HCT116 (cell line): ENCODE results near the gene RPL27. TPM values are rescaled to one million over a fixed set of nuclear protein-coding genes. Genes with fewer than 3 reads are reported as not detected.

ENCODE experiments used
- ATAC-seq: fragments of 200-7000 bp; cut with Tn5 transposase; 2 replicates; pipeline ENCODE4 v1.9.1; 2020; ENCODE audit warnings: mild to moderate bottlenecking, moderate library complexity
- BruUV-seq: library from RNA; stranded (reverse); fragments of 400-500 nt; replicated peaks from 2 replicates; lab custom pipeline; 2021; lab: Mats Ljungman, UMichigan
- CTCF ChIA-PET: fragments of 300-600 bp; sonication (Branson Sonifier 250); formaldehyde crosslinking; loops from one replicate; lab custom pipeline; 2021; ENCODE audit warnings: antibody characterized with exemption; lab: Charles Lee
- POLR2A ChIA-PET: fragments of 300-600, 350-600 bp; sonication (Branson Sonifier 250); formaldehyde crosslinking; loops from one replicate; lab custom pipeline; 2021; ENCODE audit warnings: antibody characterized with exemption; lab: Charles Lee
- RAD21 ChIA-PET, 2 experiments: fragments of 300-600 bp; sonication (Branson Sonifier 250); formaldehyde crosslinking; loops; one replicate each; lab custom pipeline; 2023; ENCODE audit warnings: low total read pairs in 2 of 2; ENCODE audit not compliant: uncharacterized antibody in 2 of 2, unreplicated experiment in 2 of 2, low non-redundant PET in 1 of 2; lab: Charles Lee
- DNase-seq: peaks from one replicate; pipeline ENCODE4 v3.0.0-alpha.2; 2010; ENCODE audit warnings: low read depth, low spot score
- H2AFZ ChIP-seq: fragments of 200-600 bp; shearing (Covaris generic), sonication (generic); 2 replicates; pipeline ENCODE4 v1.6.1; 2017; ENCODE audit warnings: low read depth, mixed run types, mixed read lengths, antibody characterized with exemption, low read length; ENCODE audit not compliant: poor library complexity, severe bottlenecking
- H3K27ac ChIP-seq: 2 replicates; pipeline ENCODE4 v1.5.1; 2012; ENCODE audit warnings: low read depth, low read length
- H3K27me3 ChIP-seq: fragments of 200-600 bp; sonication (generic); 2 replicates; pipeline ENCODE4 v1.6.1; 2016; ENCODE audit warnings: mixed run types, low read length, mixed read lengths; ENCODE audit not compliant: insufficient read depth
- H3K36me3 ChIP-seq, 2 experiments: fragments of 200-500 bp in 1 of 2; fragments of 200-600 bp in 1 of 2; sonication (Bioruptor generic) in 1 of 2; sonication (generic) in 1 of 2; 2 replicates each; pipeline versions ENCODE4 v1.5.1 to v1.6.1; 2014 to 2016; ENCODE audit warnings: low read length in 2 of 2, inconsistent platforms in 1 of 2, mixed read lengths in 1 of 2, mixed run types in 1 of 2; ENCODE audit not compliant: insufficient read depth in 2 of 2, control insufficient read depth in 1 of 2
- H3K4me1 ChIP-seq, 2 experiments: fragments of 200-600 bp in 1 of 2; sonication (generic) in 1 of 2; 2 replicates each; pipeline versions ENCODE4 v1.5.1 to v1.6.1; 2012 to 2017; ENCODE audit warnings: low read length in 2 of 2, inconsistent platforms in 1 of 2, mild to moderate bottlenecking in 1 of 2, mixed read lengths in 1 of 2, mixed run types in 1 of 2, moderate library complexity in 1 of 2; ENCODE audit not compliant: insufficient read depth in 2 of 2, control insufficient read depth in 1 of 2
- H3K4me2 ChIP-seq: fragments of 200-600 bp; sonication (generic); 2 replicates; pipeline ENCODE4 v1.6.1; 2017; ENCODE audit warnings: mixed run types, low read length, mixed read lengths
- H3K4me3 ChIP-seq, 2 experiments: fragments of 200-600 bp in 1 of 2; sonication (generic) in 1 of 2; replicated peaks in 1 of 2; 2 replicates each; pipeline ENCODE4 v1.5.1; 2011 to 2016; ENCODE audit warnings: low read length in 2 of 2, control low read depth in 1 of 2, low read depth in 1 of 2, mild to moderate bottlenecking in 1 of 2, mixed read lengths in 1 of 2, mixed run types in 1 of 2
- H3K79me2 ChIP-seq: fragments of 200-600 bp; sonication (generic); 2 replicates; pipeline ENCODE4 v1.6.1; 2017; ENCODE audit warnings: mild to moderate bottlenecking, mixed run types, low read length, moderate library complexity, mixed read lengths; ENCODE audit not compliant: insufficient read depth
- H3K9ac ChIP-seq: fragments of 200-600 bp; sonication (generic); 2 replicates; pipeline ENCODE4 v1.6.1; 2016; ENCODE audit warnings: low read length, mixed read lengths
- H3K9me2 ChIP-seq: fragments of 200-600 bp; sonication (generic), shearing (Covaris generic); 2 replicates; pipeline ENCODE4 v1.6.1; 2017; ENCODE audit warnings: mixed run types, mild to moderate bottlenecking, moderate library complexity; ENCODE audit not compliant: insufficient read depth
- H3K9me3 ChIP-seq, 2 experiments: fragments of 200-500 bp in 1 of 2; fragments of 200-600 bp in 1 of 2; sonication (Bioruptor generic) in 1 of 2; sonication (generic) in 1 of 2; 2 replicates each; pipeline ENCODE4 v1.6.1; 2014 to 2017; ENCODE audit warnings: low read length in 2 of 2, mixed read lengths in 2 of 2, inconsistent platforms in 1 of 2, low read depth in 1 of 2, mild to moderate bottlenecking in 1 of 2, mixed run types in 1 of 2, moderate library complexity in 1 of 2; ENCODE audit not compliant: control insufficient read depth in 1 of 2, insufficient read depth in 1 of 2
- H4K20me1 ChIP-seq: fragments of 200-600 bp; sonication (generic), shearing (Covaris generic); 2 replicates; pipeline ENCODE4 v1.6.1; 2017; ENCODE audit warnings: mixed run types, mild to moderate bottlenecking, moderate library complexity; ENCODE audit not compliant: insufficient read depth
- CBX3 ChIP-seq: IDR thresholded peaks from 2 replicates; pipeline ENCODE4 v1.6.1; 2012; ENCODE audit warnings: low read depth
- CEBPB ChIP-seq: IDR thresholded peaks from 2 replicates; pipeline ENCODE4 v1.6.1; 2012; ENCODE audit warnings: low read depth
- EGR1 ChIP-seq: IDR thresholded peaks from 2 replicates; pipeline ENCODE4 v1.6.1; 2012; ENCODE audit warnings: low read depth
- ELF1 ChIP-seq: IDR thresholded peaks from 2 replicates; pipeline ENCODE4 v1.6.1; 2012; ENCODE audit warnings: low read depth, borderline replicate concordance
- EZH2 ChIP-seq: fragments of 200-600 bp; sonication (generic); IDR thresholded peaks from 2 replicates; pipeline ENCODE4 v1.6.1; 2017; ENCODE audit warnings: antibody characterized with exemption, mixed run types
- EZH2phosphoT487 ChIP-seq: fragments of 200-600 bp; IDR thresholded peaks from 2 replicates; pipeline ENCODE4 v1.6.1; 2018; ENCODE audit warnings: antibody characterized with exemption, borderline replicate concordance
- FOSL1 ChIP-seq: IDR thresholded peaks from 2 replicates; pipeline ENCODE4 v1.6.1; 2012; ENCODE audit warnings: low read depth
- JUND ChIP-seq: IDR thresholded peaks from 2 replicates; pipeline ENCODE4 v1.6.1; 2012
- POLR2A ChIP-seq: IDR thresholded peaks from 2 replicates; pipeline ENCODE4 v1.7.0; 2011; ENCODE audit warnings: borderline replicate concordance; ENCODE audit not compliant: insufficient read depth, insufficient read length; ENCODE audit errors: extremely low read depth
- RAD21 ChIP-seq: IDR thresholded peaks from 2 replicates; pipeline ENCODE4 v1.6.1; 2012; ENCODE audit warnings: low read depth, mild to moderate bottlenecking
- SIN3A ChIP-seq: IDR thresholded peaks from 2 replicates; pipeline ENCODE4 v1.6.1; 2012; ENCODE audit warnings: low read depth
- SP1 ChIP-seq: IDR thresholded peaks from 2 replicates; pipeline ENCODE4 v1.6.1; 2012; ENCODE audit warnings: low read depth
- SRF ChIP-seq: IDR thresholded peaks from 2 replicates; pipeline ENCODE4 v1.6.1; 2012; ENCODE audit warnings: low read depth
- TCF7L2 ChIP-seq: IDR thresholded peaks from 2 replicates; pipeline ENCODE4 v1.7.0; 2011; ENCODE audit warnings: borderline replicate concordance, inconsistent platforms; ENCODE audit not compliant: insufficient read depth, insufficient read length; ENCODE audit errors: extremely low read depth
- YY1 ChIP-seq: IDR thresholded peaks from 2 replicates; pipeline ENCODE4 v1.6.1; 2011; ENCODE audit warnings: low read length, low read depth, moderate library complexity, mild to moderate bottlenecking; ENCODE audit not compliant: insufficient replicate concordance; ENCODE audit errors: extremely low read depth
- ZFX ChIP-seq: fragments of 450-650 bp; IDR thresholded peaks from 2 replicates; pipeline ENCODE4 v1.6.1; 2017
- ZNF274 ChIP-seq: fragments of 200-500 bp; sonication (Bioruptor generic); IDR thresholded peaks from 2 replicates; pipeline ENCODE4 v1.6.1; 2014; ENCODE audit warnings: mild to moderate bottlenecking, low read depth, low read length, inconsistent platforms
- intact Hi-C: fragments of 100-400 bp; cut with micrococcal nuclease; formaldehyde crosslinking; loops from 2 replicates; pipeline ENCODE4 v1.10.0; 2022
- total RNA-seq: library from RNA; stranded (reverse); gene quantifications from one replicate; pipeline ENCODE4 v1.2.1, GENCODE V29; 2021; ENCODE audit not compliant: unreplicated experiment
- TF ChIP-seq, protein P1 (sequence below): IDR thresholded peaks from 2 replicates; pipeline ENCODE4 v1.6.1; 2011; ENCODE audit warnings: mild to moderate bottlenecking, low read length, moderate library complexity; ENCODE audit not compliant: insufficient replicate concordance; ENCODE audit errors: extremely low read depth
- TF ChIP-seq, protein P2 (sequence below), 3 experiments: fragments of 200-600 bp in 1 of 3; sonication (generic) in 1 of 3; IDR thresholded peaks in 2 of 3; conservative IDR thresholded peaks in 1 of 3; 2 replicates each; pipeline ENCODE4 v1.5.1; 2012 to 2017; ENCODE audit warnings: low read depth in 2 of 3, low read length in 2 of 3, antibody characterized with exemption in 1 of 3, borderline replicate concordance in 1 of 3, control low read depth in 1 of 3, mild to moderate bottlenecking in 1 of 3, mixed read lengths in 1 of 3, mixed run types in 1 of 3, moderate library complexity in 1 of 3; ENCODE audit not compliant: insufficient read depth in 1 of 3
- TF ChIP-seq, protein P3 (sequence below): IDR thresholded peaks from 2 replicates; pipeline ENCODE4 v1.6.1; 2012

Gene RPL27
- total RNA-seq, 1 experiment from 2014 or later, result 1,295 TPM

GRCh38 chr17:43030137-43030767 lies 32.0 kb downstream of the RPL27 start:
- RAD21 ChIA-PET, result no interaction called here
- Histone ChIP-seq H3K9me3 (no peaks in the 10 kb centered on the region), H3K9me2 (no peaks in the 10 kb centered on the region), H3K36me3 (no peaks in the 10 kb centered on the region), H3K79me2 (no peaks in the 10 kb centered on the region), H3K4me1 (no peaks in the 10 kb centered on the region; a peak in 1 of 4 replicates)
- POLR2A ChIA-PET, result no interaction called here
- TF ChIP-seq TCF7L2 (no peak), ZNF274 (no peak), RAD21 (no peak), SIN3A (no peak), EZH2 (no peak), SP1 (no peak), SRF (no peak), JUND (no peak), EGR1 (no peak), POLR2A (no peak), EZH2phosphoT487 (no peak), FOSL1 (no peak), ELF1 (no peak), CEBPB (no peak), CBX3 (no peak), YY1 (no peak), ZFX (no peak)
- TF ChIP-seq, protein P1, sequence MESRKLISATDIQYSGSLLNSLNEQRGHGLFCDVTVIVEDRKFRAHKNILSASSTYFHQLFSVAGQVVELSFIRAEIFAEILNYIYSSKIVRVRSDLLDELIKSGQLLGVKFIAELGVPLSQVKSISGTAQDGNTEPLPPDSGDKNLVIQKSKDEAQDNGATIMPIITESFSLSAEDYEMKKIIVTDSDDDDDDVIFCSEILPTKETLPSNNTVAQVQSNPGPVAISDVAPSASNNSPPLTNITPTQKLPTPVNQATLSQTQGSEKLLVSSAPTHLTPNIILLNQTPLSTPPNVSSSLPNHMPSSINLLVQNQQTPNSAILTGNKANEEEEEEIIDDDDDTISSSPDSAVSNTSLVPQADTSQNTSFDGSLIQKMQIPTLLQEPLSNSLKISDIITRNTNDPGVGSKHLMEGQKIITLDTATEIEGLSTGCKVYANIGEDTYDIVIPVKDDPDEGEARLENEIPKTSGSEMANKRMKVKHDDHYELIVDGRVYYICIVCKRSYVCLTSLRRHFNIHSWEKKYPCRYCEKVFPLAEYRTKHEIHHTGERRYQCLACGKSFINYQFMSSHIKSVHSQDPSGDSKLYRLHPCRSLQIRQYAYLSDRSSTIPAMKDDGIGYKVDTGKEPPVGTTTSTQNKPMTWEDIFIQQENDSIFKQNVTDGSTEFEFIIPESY, result no peak
- TF ChIP-seq, protein P2, sequence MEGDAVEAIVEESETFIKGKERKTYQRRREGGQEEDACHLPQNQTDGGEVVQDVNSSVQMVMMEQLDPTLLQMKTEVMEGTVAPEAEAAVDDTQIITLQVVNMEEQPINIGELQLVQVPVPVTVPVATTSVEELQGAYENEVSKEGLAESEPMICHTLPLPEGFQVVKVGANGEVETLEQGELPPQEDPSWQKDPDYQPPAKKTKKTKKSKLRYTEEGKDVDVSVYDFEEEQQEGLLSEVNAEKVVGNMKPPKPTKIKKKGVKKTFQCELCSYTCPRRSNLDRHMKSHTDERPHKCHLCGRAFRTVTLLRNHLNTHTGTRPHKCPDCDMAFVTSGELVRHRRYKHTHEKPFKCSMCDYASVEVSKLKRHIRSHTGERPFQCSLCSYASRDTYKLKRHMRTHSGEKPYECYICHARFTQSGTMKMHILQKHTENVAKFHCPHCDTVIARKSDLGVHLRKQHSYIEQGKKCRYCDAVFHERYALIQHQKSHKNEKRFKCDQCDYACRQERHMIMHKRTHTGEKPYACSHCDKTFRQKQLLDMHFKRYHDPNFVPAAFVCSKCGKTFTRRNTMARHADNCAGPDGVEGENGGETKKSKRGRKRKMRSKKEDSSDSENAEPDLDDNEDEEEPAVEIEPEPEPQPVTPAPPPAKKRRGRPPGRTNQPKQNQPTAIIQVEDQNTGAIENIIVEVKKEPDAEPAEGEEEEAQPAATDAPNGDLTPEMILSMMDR (IDR thresholded peaks at IDR 0.05 in 2 of 3, conservative IDR thresholded peaks at IDR 0.05 in 1 of 3; ENCODE audit: borderline replicate concordance in 1 of 3, insufficient read depth in 1 of 3, low read depth in 2 of 3, low read length in 2 of 3), result no peak
- TF ChIP-seq, protein P3, sequence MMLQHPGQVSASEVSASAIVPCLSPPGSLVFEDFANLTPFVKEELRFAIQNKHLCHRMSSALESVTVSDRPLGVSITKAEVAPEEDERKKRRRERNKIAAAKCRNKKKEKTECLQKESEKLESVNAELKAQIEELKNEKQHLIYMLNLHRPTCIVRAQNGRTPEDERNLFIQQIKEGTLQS, result no peak
- TF ChIP-seq, all 23 proteins: peak for 0
- CTCF ChIA-PET, result no interaction called here
- ATAC-seq (no peak), DNase-seq (no peak)
- H3K9ac ChIP-seq, result no peak overlapping the region
- H3K4me3 ChIP-seq, result no peak overlapping the region
- H4K20me1 ChIP-seq, result no peaks in the 10 kb centered on the region
- H3K27ac ChIP-seq, result no peak overlapping the region
- no TSS peak for BruUV-seq
- no peaks in the 10 kb centered on the region for H3K27me3 ChIP-seq
- no peak overlapping the region for H3K4me2 ChIP-seq
- intact Hi-C loops, result no loop called here
- no peak overlapping the region for H2AFZ ChIP-seq
